Brain microvascular endothelial cell (primary cell): Measurements from ENCODE around the gene SMIM23.
"Not testable (repeated sequence)": the region's sequence is repeated elsewhere in the genome, so short reads cannot be mapped to it uniquely, and the experiment has no call there.

Experiments
- DNase-seq: peaks from one replicate; pipeline ENCODE4 v3.0.0-alpha.2; 2020
- H3K27ac ChIP-seq: fragments of 250-450 bp; sonication (Bioruptor Pico); 2 replicates; pipeline ENCODE4 v1.5.1; 2020; ENCODE audit warnings: mild to moderate bottlenecking, moderate library complexity
- H3K27me3 ChIP-seq: fragments of 250-450 bp; sonication (Bioruptor Pico); replicated peaks from 2 replicates; pipeline ENCODE4 v1.5.1; 2020; ENCODE audit warnings: mild to moderate bottlenecking
- H3K36me3 ChIP-seq: fragments of 250-450 bp; sonication (Bioruptor Pico); replicated peaks from 2 replicates; pipeline ENCODE4 v1.5.1; 2020; ENCODE audit warnings: mild to moderate bottlenecking
- H3K4me3 ChIP-seq: 2 replicates; pipeline ENCODE4 v1.5.1; 2011; ENCODE audit warnings: low read depth, mild to moderate bottlenecking, control low read depth, low read length, moderate library complexity
- CTCF ChIP-seq: IDR thresholded peaks from 2 replicates; pipeline ENCODE4 v1.5.1; 2011; ENCODE audit warnings: low read depth, mild to moderate bottlenecking, moderate library complexity, low read length, control low read depth, inconsistent platforms; ENCODE audit errors: missing control alignments
- in situ Hi-C: cut with HindIII; loops from 2 replicates; pipeline ENCODE4 v1.10.0; 2017; ENCODE audit warnings: low sequenced_read_pairs, low pct_ligation_motif_present

SMIM23 gene

GRCh38 chr5:171774418-171774817 is 11.2 kb upstream of the SMIM23 start:
- H3K4me3 ChIP-seq: no peak overlapping the region
- TF ChIP-seq CTCF: no peak
- in situ Hi-C loops: no loop called here

GRCh38 chr5:171776213-171776612 is 9.4 kb upstream of the SMIM23 start:
- in situ Hi-C loops: no loop called here
- no peaks in the 10 kb centered on the region for H3K27me3 ChIP-seq
- no peak for TF ChIP-seq CTCF
- no peak overlapping the region for H3K27ac ChIP-seq
- H3K36me3 ChIP-seq: no peaks in the 10 kb centered on the region
- no peak for DNase-seq
- no peak overlapping the region for H3K4me3 ChIP-seq

More at GRCh38 chr5:171774418-171774817, 11.2 kb upstream of the SMIM23 start:
- Histone ChIP-seq H3K27ac (no peak overlapping the region), H3K36me3 (no peaks in the 10 kb centered on the region), H3K27me3 (no peaks in the 10 kb centered on the region)
- no peak for DNase-seq

GRCh38 chr5:171776770-171777759 is 8.6 kb upstream of the SMIM23 start:
- no peak for TF ChIP-seq CTCF
- no peak for DNase-seq
- Histone ChIP-seq H3K36me3 (no peaks in the 10 kb centered on the region), H3K27me3 (no peaks in the 10 kb centered on the region), H3K27ac (no peak overlapping the region), H3K4me3 (no peak overlapping the region)
- in situ Hi-C loops: no loop called here

GRCh38 chr5:171781744-171782143 is 3.9 kb upstream of the SMIM23 start:
- in situ Hi-C loops, H3K36me3 ChIP-seq, H3K27me3 ChIP-seq, DNase-seq, H3K27ac ChIP-seq, H3K4me3 ChIP-seq: not testable (repeated sequence)

- no peaks in the 10 kb centered on the region for H3K36me3 ChIP-seq
- in situ Hi-C loops: no loop called here
- H3K27ac ChIP-seq: no peak overlapping the region
- H3K4me3 ChIP-seq: no peak overlapping the region
- no peak for TF ChIP-seq CTCF
- H3K27me3 ChIP-seq: no peaks in the 10 kb centered on the region
- no peak for DNase-seq
These were observed 3.2 kb upstream of the SMIM23 start for GRCh38 chr5:171782332-171782966.

GRCh38 chr5:171783051-171783450 is 2.6 kb upstream of the SMIM23 start:
- in situ Hi-C loops: no loop called here
- Histone ChIP-seq H3K36me3 (no peaks in the 10 kb centered on the region), H3K27me3 (no peaks in the 10 kb centered on the region), H3K27ac (no peak overlapping the region), H3K4me3 (no peak overlapping the region)
- TF ChIP-seq CTCF: no peak
- no peak for DNase-seq
